Vagina (tissue), 2 donors: ENCODE data around the gene TMEM204.

Source experiments
- CTCF ChIP-seq, 3 experiments: fragments of 450-650 bp in 2 of 3; fragments of 200-600 bp in 1 of 3; sonication (generic) in 1 of 3; IDR thresholded peaks; one replicate each; pipeline ENCODE4 v1.5.1; 2017 to 2019; ENCODE audit warnings: antibody characterized with exemption in 3 of 3, mild to moderate bottlenecking in 2 of 3, moderate library complexity in 2 of 3
- POLR2A ChIP-seq, 2 donors: fragments of 450-650 bp; IDR thresholded peaks; one replicate each; pipeline ENCODE4 v1.6.1; 2017; ENCODE audit warnings: antibody characterized with exemption in 2 of 2, mild to moderate bottlenecking in 2 of 2, moderate library complexity in 2 of 2

GRCh38 chr16:1525871-1526607, 7.4 kb upstream of the TMEM204 start:
- TF ChIP-seq CTCF (IDR thresholded peaks at IDR 0.05) (no peak), POLR2A (IDR thresholded peaks at IDR 0.05) (no peak)
